ENCODE data around the gene TUBGCP2. TPM values are rescaled to one million over a fixed set of nuclear protein-coding genes. Genes with fewer than 3 reads are reported as not detected.

The TUBGCP2 gene
- total RNA-seq, 1 experiment from 2014 or later = 92.2 TPM

- no peaks in the 10 kb centered on the region for H3K36me3 ChIP-seq (ENCODE audit: control insufficient read depth, insufficient read depth, low read length)
- BruUV-seq (replicated peaks) = no TSS peak
- no peak for TF ChIP-seq CTCF (IDR thresholded peaks at IDR 0.05; ENCODE audit: insufficient read depth in 1 of 2, low read depth in 1 of 2, low read length in 1 of 2, severe bottlenecking in 1 of 2, unreplicated experiment in 1 of 2)
- POLR2A ChIA-PET = interaction anchor here (1.1 kb wide), 1 partner anchor 29 kb away, joined by 4 read pairs; the partner anchor contains the start of gene FUOM
- peaks cover 11% of the 10 kb centered on the region; the same call in 1 of the 2 replicates for H3K4me1 ChIP-seq
- CTCF ChIA-PET = interaction anchor here (0.7 to 2.1 kb wide), 7 partner anchors 20 to 91 kb away, joined by 3 to 11 read pairs (median 6); partner anchors contain the start of genes FUOM and MTG1
- no peak for DNase-seq
- Mint-ChIP-seq H3K4me1 (ENCODE audit: low read depth, unreplicated experiment) (peaks cover 7% of the 10 kb centered on the region), H3K27ac (ENCODE audit: unreplicated experiment) (no peak overlapping the region), H3K27me3 (ENCODE audit: insufficient read depth, unreplicated experiment) (peaks cover 30% of the 10 kb centered on the region), H3K4me3 (ENCODE audit: unreplicated experiment) (no peak overlapping the region), H3K9me3 (ENCODE audit: unreplicated experiment) (no peaks in the 10 kb centered on the region), H3K36me3 (ENCODE audit: insufficient read depth, unreplicated experiment) (peaks cover 4% of the 10 kb centered on the region)
- H3K4me3 ChIP-seq (ENCODE audit: low read depth, low read length) = no peak overlapping the region
- peaks cover 5% of the 10 kb centered on the region; the same call in 1 of the 2 replicates for H3K9me3 ChIP-seq
- intact Hi-C loops (cut with micrococcal nuclease; ENCODE audit: unreplicated experiment) = loop anchor here (1.0 to 5.0 kb wide), 4 partner anchors 22 to 192 kb away; partner anchors contain the start of genes ECHS1 and MTG1
- H3K27me3 ChIP-seq (replicated peaks; ENCODE audit: control insufficient read depth, insufficient read depth, low read length) = 0 out of 2 replicates have a peak, but pooled peaks cover 3% of the 10 kb centered on the region
These were observed 20.0 kb upstream of the TUBGCP2 start for GRCh38 chr10:133328358-133329343.

GRCh38 chr10:133327651-133328357 lies 19.1 kb upstream of the TUBGCP2 start:
- H3K9me3 Mint-ChIP-seq (ENCODE audit: unreplicated experiment) = no peaks in the 10 kb centered on the region
- Histone ChIP-seq H3K4me3 (ENCODE audit: low read depth, low read length) (no peak overlapping the region), H3K36me3 (ENCODE audit: control insufficient read depth, insufficient read depth, low read length) (no peaks in the 10 kb centered on the region), H3K4me1 (peaks cover 11% of the 10 kb centered on the region; the same call in 1 of the 2 replicates), H3K9me3 (peaks cover 6% of the 10 kb centered on the region), H3K27me3 (replicated peaks; ENCODE audit: control insufficient read depth, insufficient read depth, low read length) (0 out of 2 replicates have a peak, but pooled peaks cover 3% of the 10 kb centered on the region)
- no peak for DNase-seq
- H3K27ac Mint-ChIP-seq (ENCODE audit: unreplicated experiment) = no peak overlapping the region
- TF ChIP-seq CTCF (IDR thresholded peaks at IDR 0.05; ENCODE audit: insufficient read depth in 1 of 2, low read depth in 1 of 2, low read length in 1 of 2, severe bottlenecking in 1 of 2, unreplicated experiment in 1 of 2) = no peak
- H3K36me3 Mint-ChIP-seq (ENCODE audit: insufficient read depth, unreplicated experiment) = peaks cover 10% of the 10 kb centered on the region
- H3K4me1 Mint-ChIP-seq (ENCODE audit: low read depth, unreplicated experiment) = peaks cover 7% of the 10 kb centered on the region
- ChIA-PET POLR2A (no interaction called here), CTCF (no interaction called here)
- peaks cover 21% of the 10 kb centered on the region for H3K27me3 Mint-ChIP-seq (ENCODE audit: insufficient read depth, unreplicated experiment)
- BruUV-seq (replicated peaks) = no TSS peak
- no peak overlapping the region for H3K4me3 Mint-ChIP-seq (ENCODE audit: unreplicated experiment)
- intact Hi-C loops (cut with micrococcal nuclease; ENCODE audit: unreplicated experiment) = loop anchor here (2.0 to 5.0 kb wide), 2 partner anchors 23 to 64 kb away; partner anchors contain the start of gene MTG1
